Activated T-helper 1 cell treated with anti-CD3 and anti-CD28 coated beads, Interleukin-2, amount 50 U/mL, for 16 hours (primary cell): Measurements from ENCODE around the gene EPHB6.

Source experiments
- DNase-seq, 2 donors: peaks; one replicate each; pipeline ENCODE4 v3.0.0-alpha.2; 2020; ENCODE audit warnings: low read depth in 1 of 2, low spot score in 1 of 2

EPHB6 gene

DNA sequence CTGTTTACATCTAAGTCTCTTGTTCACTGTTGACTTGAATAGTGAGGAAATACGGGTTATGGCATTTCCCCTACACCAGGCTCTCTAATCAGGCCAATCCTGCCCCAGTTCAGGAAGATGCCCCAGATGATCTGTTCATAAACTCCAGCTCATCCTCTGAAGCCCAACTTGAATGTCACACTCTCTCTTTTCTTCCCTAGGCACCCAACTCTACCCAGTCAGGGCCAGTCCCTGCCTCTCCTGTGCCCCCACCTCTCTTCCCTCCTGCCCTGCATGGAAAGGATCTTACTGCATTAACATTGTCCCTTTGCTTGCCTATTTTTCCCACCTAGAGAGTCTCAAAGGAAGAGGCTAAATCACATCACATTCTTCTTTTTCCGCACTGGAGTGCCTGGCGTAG, 41.3 kb downstream of the EPHB6 start:
- no peak for DNase-seq

DNA sequence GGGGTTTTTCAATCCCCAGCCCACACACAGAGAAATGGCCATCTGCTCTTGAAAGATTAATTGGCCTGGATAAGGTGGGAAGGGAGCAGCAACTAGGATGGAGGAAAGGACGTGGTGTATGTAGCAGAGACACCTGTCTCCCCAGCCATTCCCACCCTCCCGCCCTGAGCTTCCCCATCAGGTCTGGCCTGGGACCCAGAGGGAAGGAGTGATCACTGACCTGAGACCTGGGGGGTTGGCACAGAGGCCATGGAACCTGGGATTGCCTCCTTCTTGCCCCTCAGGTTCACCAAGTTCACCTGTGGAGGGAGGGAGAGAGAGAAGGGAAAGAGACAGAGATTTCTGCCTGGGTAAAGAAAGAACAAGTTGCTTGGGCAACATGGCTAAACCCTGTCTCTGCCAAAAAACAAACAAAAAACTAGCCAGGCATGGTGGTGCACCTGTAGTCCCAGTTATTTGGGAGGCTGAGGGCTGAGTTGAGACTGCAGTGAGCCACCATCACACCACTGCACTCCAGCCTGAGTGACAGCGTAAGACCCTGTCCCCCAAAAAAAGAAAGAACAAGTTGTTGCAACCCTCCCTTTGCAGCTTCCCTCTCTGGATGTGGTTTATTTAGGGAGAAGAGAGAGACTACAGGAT, 42.0 kb downstream of the EPHB6 start:
- DNase-seq: no peak

DNA sequence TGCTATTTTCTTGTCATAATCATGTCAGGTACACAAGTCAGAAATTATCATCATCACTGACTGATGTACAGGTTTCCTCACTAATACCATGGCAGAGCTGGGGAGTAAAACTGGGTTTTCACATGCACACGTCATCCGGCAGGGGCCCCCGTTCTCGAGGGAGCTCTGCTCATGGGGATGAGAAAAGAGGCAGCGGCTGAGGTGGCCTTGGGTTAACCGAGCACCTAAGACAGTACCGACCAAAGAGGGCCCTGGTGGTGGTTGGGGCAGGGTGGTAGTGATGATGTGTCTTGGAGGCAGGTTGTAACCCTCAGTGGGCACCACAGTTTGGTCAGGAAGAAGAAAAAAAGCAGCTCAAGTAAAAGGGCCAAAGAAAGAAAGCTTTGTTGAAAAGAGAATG, 42.8 kb downstream of the EPHB6 start:
- DNase-seq: no peak

DNA sequence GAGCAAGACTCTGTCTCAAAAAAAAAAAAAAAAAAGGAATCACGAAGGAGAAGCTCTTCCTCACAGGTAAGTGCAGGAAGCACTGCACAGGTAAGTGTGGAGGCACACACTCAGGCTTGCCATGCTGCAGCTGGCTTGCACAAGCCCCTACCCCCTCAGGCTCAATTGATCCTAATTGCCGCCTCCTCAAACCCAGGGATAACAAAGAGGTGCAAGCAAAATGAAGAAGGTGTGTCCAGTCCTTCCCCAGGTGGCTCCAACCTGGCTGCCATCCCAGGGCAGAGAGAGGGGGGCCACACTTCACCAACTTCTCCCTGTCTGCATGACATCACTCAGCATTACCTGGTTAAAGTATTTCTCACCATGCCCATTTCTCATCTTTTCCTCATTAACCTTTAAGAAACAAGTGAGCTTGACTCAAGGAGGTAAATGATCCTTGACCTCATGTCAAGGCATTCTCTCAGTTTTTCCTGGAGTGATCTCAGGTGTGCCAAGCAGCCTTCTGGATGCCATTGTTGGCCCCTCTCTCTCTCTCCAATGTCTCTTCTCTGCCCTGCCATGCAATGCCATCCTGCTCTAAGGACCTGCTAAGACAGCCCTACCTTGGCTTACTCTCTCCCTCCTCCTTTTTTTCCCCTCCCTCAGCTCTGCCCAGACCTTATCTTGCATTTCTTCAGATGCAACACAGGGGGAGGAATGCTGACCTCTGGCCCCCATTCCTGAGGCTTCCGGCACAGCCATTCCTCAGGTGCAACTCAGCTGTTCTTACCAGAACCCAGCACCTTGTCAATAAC, 43.7 kb downstream of the EPHB6 start:
- no peak for DNase-seq

GRCh38 chr7:142899661-142900060, 44.8 kb downstream of the EPHB6 start:
- no peak for DNase-seq

GRCh38 chr7:142901426-142902259, 46.8 kb downstream of the EPHB6 start:
- DNase-seq: no peak

- no peak for DNase-seq
Observed at GRCh38 chr7:142904128-142904527, 49.3 kb downstream of the EPHB6 start.

DNA sequence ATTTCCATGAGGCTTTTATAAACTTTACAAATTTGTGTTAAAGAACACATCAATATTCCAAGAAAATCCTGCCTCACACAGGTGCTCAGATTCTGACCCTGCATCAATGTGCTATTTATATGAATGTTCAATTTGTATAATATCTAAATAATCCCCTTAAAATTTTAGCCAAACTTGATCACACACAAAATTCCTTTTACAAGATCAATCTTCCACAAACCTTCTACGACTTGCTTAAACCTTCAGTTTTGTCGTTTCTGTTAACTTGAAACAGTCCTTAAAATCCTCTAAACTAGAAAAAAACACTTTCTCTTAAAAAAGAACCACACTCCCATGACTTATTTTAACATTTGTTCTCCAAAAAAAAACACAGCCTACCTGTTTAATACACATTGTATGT, 50.9 kb downstream of the EPHB6 start:
- no peak for DNase-seq

- no peak for DNase-seq
Observed at GRCh38 chr7:142906643-142907042, 51.8 kb downstream of the EPHB6 start.

DNA sequence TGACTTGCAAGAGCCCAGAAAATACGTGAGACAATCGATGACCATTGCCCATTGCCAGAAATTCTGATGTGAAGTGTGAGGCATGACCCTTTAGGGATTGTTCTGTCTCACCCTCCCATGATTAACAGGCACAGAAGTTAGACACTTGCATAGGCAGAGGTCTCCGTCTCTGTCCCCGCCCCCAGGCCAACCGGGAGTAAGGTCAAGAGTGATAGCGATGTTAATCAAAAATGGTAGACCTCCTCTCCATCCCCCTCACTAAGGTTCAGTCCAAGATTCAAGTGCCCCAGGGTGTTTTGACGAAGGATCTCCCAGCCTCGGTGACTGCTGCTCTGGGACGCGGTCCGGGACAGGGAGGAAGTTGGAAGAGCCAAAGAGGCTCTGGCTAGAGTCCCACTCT, 53.4 kb downstream of the EPHB6 start:
- DNase-seq: no peak

- DNase-seq: no peak
Observed at GRCh38 chr7:142908921-142909890, 54.3 kb downstream of the EPHB6 start.

DNA sequence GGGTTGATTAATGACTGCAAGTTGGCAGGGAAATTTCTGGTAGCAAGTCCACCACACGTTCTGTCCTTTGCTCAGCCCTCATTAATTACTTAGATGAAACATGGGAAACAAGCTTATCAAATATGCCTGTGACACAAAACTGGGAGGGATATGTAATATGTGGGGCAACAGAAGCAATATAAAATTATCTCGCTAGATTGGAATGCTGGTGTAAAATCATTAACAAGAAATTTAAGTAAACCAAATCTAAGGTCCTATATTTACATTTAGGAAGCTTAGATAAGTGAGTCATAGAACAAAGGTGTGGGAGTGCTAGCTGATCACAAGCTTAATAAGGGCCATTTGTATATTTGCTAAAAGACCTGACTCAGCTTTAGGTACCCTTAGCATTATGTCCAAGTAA, 55.2 kb downstream of the EPHB6 start:
- no peak for DNase-seq

DNA sequence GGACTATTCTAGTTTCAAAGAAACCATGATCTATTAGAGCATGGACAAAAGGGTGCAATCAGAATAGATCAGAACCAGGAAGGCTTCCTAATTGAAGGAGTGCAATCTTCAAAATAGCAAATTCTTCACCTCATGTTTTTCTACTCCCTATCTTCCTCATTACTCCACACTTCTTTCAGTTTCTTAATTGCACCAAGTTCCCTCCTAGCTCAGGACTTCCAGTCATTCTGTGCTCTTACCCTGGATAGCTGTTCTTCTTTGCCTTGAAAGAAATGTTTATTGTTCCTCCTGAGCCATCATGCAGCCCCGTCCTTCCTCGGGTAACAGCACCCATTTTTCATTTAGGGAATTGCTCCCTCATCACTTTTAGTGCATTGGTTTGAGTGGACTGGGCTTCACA, 55.6 kb downstream of the EPHB6 start:
- no peak for DNase-seq

- DNase-seq: no peak
Observed at GRCh38 chr7:142913051-142913450, 58.2 kb downstream of the EPHB6 start.

GRCh38 chr7:142913566-142913965, 58.7 kb downstream of the EPHB6 start:
- no peak for DNase-seq

- no peak for DNase-seq
Observed at GRCh38 chr7:142914121-142914520, 59.2 kb downstream of the EPHB6 start.

DNA sequence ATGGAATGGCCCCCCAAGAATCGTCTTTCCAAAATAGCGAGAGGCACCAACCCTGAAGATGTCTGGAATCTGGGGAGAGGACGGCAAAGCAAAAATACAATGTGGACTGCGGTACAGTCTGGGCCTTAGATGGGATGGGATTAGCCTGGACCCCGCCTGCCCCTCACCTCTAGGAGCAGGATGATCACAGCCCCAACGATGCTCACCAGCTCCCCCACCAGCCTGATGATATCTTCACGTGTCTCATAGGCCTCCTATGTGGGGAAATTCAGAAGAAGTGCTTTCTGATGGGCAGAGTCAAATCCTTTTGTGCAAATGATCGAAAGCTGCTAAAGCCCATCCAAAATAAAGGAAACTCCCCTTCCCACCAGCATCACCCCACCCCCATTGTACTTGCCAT, 60.4 kb downstream of the EPHB6 start:
- DNase-seq: no peak

- no peak for DNase-seq
Observed at GRCh38 chr7:142916508-142916907, 61.6 kb downstream of the EPHB6 start.

GRCh38 chr7:142917447-142917846, 62.6 kb downstream of the EPHB6 start:
- no peak for DNase-seq

- DNase-seq: no peak
Observed at GRCh38 chr7:142918901-142919300, 64.0 kb downstream of the EPHB6 start.

DNA sequence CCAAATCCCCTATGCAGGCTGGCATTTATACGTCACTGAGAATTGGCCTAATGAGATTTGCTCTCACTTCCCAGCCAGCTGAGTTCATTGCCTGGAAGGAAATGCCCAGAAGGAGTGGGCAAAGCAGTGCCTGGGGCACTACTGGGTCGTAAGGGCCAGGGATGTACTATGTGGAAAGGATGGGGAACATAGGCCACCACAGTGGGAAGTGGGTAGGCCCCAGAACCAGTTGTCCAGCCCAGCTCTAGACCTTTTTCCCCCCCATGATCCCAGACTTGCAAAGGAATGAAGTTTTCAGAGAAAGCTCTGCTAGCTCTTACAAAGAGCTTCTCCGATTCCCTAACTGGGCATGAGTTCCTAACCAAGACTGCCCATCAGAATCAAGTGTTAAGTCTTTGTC, 64.8 kb downstream of the EPHB6 start:
- no peak for DNase-seq
